ENCODE measurements around the gene HEXD.

- no peak for TF ChIP-seq YY1 (IDR thresholded peaks at IDR 0.05; ENCODE audit: insufficient read depth, insufficient read length)
- no peak for TF ChIP-seq SUZ12 (IDR thresholded peaks at IDR 0.05; ENCODE audit: extremely low read depth, insufficient read depth, insufficient read length)
- no peak for TF ChIP-seq ZNF274 (IDR thresholded peaks at IDR 0.05; ENCODE audit: low read depth, low read length)
Measured at GRCh38 chr17:82428546-82428945, 10.4 kb downstream of the HEXD start.

All from NT2/D1 (cell line).